ENCODE results near the gene GNAQ.

Gene GNAQ

GRCh38 chr9:78000221-78000620 lies 31.4 kb downstream of the GNAQ start:
- H2BK12ac ChIP-seq (ENCODE audit: low read length in 2 of 2), result no peak overlapping the region
- H2BK120ac ChIP-seq (ENCODE audit: low read depth, low read length), result peak overlapping the region; percentile 42
- DNase-seq, result no peak
- H3K79me1 ChIP-seq (replicated peaks; ENCODE audit: low read length, poor library complexity, severe bottlenecking), result peaks cover 22% of the 10 kb centered on the region
- no peak overlapping the region for H3K14ac ChIP-seq (ENCODE audit: low read length in 2 of 2)
- no peaks in the 10 kb centered on the region for H3K27me3 ChIP-seq (ENCODE audit: control insufficient read depth in 1 of 2, insufficient read depth in 1 of 2, low read length in 2 of 2)
- no peak overlapping the region for H4K91ac ChIP-seq (ENCODE audit: low read length)
- no peak overlapping the region for H2AK5ac ChIP-seq (ENCODE audit: low read length, severe bottlenecking)
- no peak overlapping the region for H2AFZ ChIP-seq (ENCODE audit: low read depth, low read length)
- WGBS, result 92% methylated on average over 2 of the region's 2 CpGs
- no peak overlapping the region for H3K4ac ChIP-seq (ENCODE audit: low read depth in 1 of 2, low read length in 2 of 2)
- no peaks in the 10 kb centered on the region for H3K9me3 ChIP-seq (ENCODE audit: control insufficient read depth, low read length)
- no peak overlapping the region for H3K9ac ChIP-seq (ENCODE audit: low read length)
- H4K8ac ChIP-seq (ENCODE audit: low read length), result no peak overlapping the region
- no peak overlapping the region for H3K27ac ChIP-seq (ENCODE audit: low read length, poor library complexity, severe bottlenecking)
- H2BK15ac ChIP-seq (ENCODE audit: low read depth, poor library complexity, severe bottlenecking), result no peak overlapping the region
- no peak overlapping the region for H2BK5ac ChIP-seq (ENCODE audit: low read depth, low read length, poor library complexity, severe bottlenecking)
- no peak overlapping the region for H3K4me3 ChIP-seq (ENCODE audit: insufficient read depth in 1 of 2, low read depth in 1 of 2, low read length in 2 of 2)
- no peak overlapping the region for H3K23ac ChIP-seq (ENCODE audit: low read length in 2 of 2)
- H3K4me2 ChIP-seq (ENCODE audit: low read length, poor library complexity, severe bottlenecking), result no peak overlapping the region
- peaks cover 14% of the 10 kb centered on the region for H3K4me1 ChIP-seq (ENCODE audit: control insufficient read depth, insufficient read depth, low read depth, low read length)
- H3K36me3 ChIP-seq (ENCODE audit: control insufficient read depth in 1 of 2, insufficient read depth in 2 of 2, low read depth in 1 of 2, low read length in 2 of 2), result no peaks in the 10 kb centered on the region
- no peak overlapping the region for H3K18ac ChIP-seq (ENCODE audit: low read depth in 1 of 2, low read length in 2 of 2)

GRCh38 chr9:77999231-77999631 lies 32.4 kb downstream of the GNAQ start:
- Histone ChIP-seq H2BK12ac (ENCODE audit: low read length in 2 of 2) (no peak overlapping the region), H3K9me3 (ENCODE audit: control insufficient read depth, low read length) (no peaks in the 10 kb centered on the region), H2BK15ac (ENCODE audit: low read depth, poor library complexity, severe bottlenecking) (no peak overlapping the region), H3K18ac (ENCODE audit: low read depth in 1 of 2, low read length in 2 of 2) (no peak overlapping the region), H4K8ac (ENCODE audit: low read length) (no peak overlapping the region), H3K79me1 (replicated peaks; ENCODE audit: low read length, poor library complexity, severe bottlenecking) (peaks cover 16% of the 10 kb centered on the region), H3K27me3 (ENCODE audit: control insufficient read depth in 1 of 2, insufficient read depth in 1 of 2, low read length in 2 of 2) (no peaks in the 10 kb centered on the region), H3K4me2 (ENCODE audit: low read length, poor library complexity, severe bottlenecking) (no peak overlapping the region), H3K27ac (ENCODE audit: low read length, poor library complexity, severe bottlenecking) (no peak overlapping the region), H2AK5ac (ENCODE audit: low read length, severe bottlenecking) (no peak overlapping the region), H2BK120ac (ENCODE audit: low read depth, low read length) (no peak overlapping the region), H3K23ac (ENCODE audit: low read length in 2 of 2) (no peak overlapping the region), H2BK5ac (ENCODE audit: low read depth, low read length, poor library complexity, severe bottlenecking) (no peak overlapping the region), H3K36me3 (ENCODE audit: control insufficient read depth in 1 of 2, insufficient read depth in 2 of 2, low read depth in 1 of 2, low read length in 2 of 2) (no peaks in the 10 kb centered on the region), H3K4me3 (ENCODE audit: insufficient read depth in 1 of 2, low read depth in 1 of 2, low read length in 2 of 2) (no peak overlapping the region), H4K91ac (ENCODE audit: low read length) (no peak overlapping the region), H3K4ac (ENCODE audit: low read depth in 1 of 2, low read length in 2 of 2) (no peak overlapping the region), H3K4me1 (ENCODE audit: control insufficient read depth, insufficient read depth, low read depth, low read length) (peaks cover 12% of the 10 kb centered on the region), H2AFZ (ENCODE audit: low read depth, low read length) (no peak overlapping the region), H3K14ac (ENCODE audit: low read length in 2 of 2) (no peak overlapping the region), H3K9ac (ENCODE audit: low read length) (peak overlapping the region; percentile 42)
- no peak for DNase-seq
- WGBS, result 50% methylated on average over 1 of the region's 2 CpGs

- no peak overlapping the region for H3K27ac ChIP-seq (ENCODE audit: low read length, poor library complexity, severe bottlenecking)
- H4K8ac ChIP-seq (ENCODE audit: low read length), result no peak overlapping the region
- 75% methylated on average over 12 of the region's 16 CpGs for WGBS
- no peak overlapping the region for H3K4me2 ChIP-seq (ENCODE audit: low read length, poor library complexity, severe bottlenecking)
- H2AK5ac ChIP-seq (ENCODE audit: low read length, severe bottlenecking), result no peak overlapping the region
- no peak overlapping the region for H4K91ac ChIP-seq (ENCODE audit: low read length)
- no peak overlapping the region for H3K23ac ChIP-seq (ENCODE audit: low read length in 2 of 2)
- H3K14ac ChIP-seq (ENCODE audit: low read length in 2 of 2), result no peak overlapping the region
- H2BK120ac ChIP-seq (ENCODE audit: low read depth, low read length), result no peak overlapping the region
- no peak overlapping the region for H3K9ac ChIP-seq (ENCODE audit: low read length)
- no peak overlapping the region for H2AFZ ChIP-seq (ENCODE audit: low read depth, low read length)
- no peaks in the 10 kb centered on the region for H3K27me3 ChIP-seq (ENCODE audit: control insufficient read depth in 1 of 2, insufficient read depth in 1 of 2, low read length in 2 of 2)
- H3K4ac ChIP-seq (ENCODE audit: low read depth in 1 of 2, low read length in 2 of 2), result no peak overlapping the region
- no peak overlapping the region for H2BK15ac ChIP-seq (ENCODE audit: low read depth, poor library complexity, severe bottlenecking)
- H3K79me1 ChIP-seq (replicated peaks; ENCODE audit: low read length, poor library complexity, severe bottlenecking), result peaks cover 11% of the 10 kb centered on the region
- no peaks in the 10 kb centered on the region for H3K36me3 ChIP-seq (ENCODE audit: control insufficient read depth in 1 of 2, insufficient read depth in 2 of 2, low read depth in 1 of 2, low read length in 2 of 2)
- H3K9me3 ChIP-seq (ENCODE audit: control insufficient read depth, low read length), result no peaks in the 10 kb centered on the region
- no peak overlapping the region for H3K4me3 ChIP-seq (ENCODE audit: insufficient read depth in 1 of 2, low read depth in 1 of 2, low read length in 2 of 2)
- peaks cover 12% of the 10 kb centered on the region for H3K4me1 ChIP-seq (ENCODE audit: control insufficient read depth, insufficient read depth, low read depth, low read length)
- H3K18ac ChIP-seq (ENCODE audit: low read depth in 1 of 2, low read length in 2 of 2), result no peak overlapping the region
- H2BK12ac ChIP-seq (ENCODE audit: low read length in 2 of 2), result no peak overlapping the region
- no peak overlapping the region for H2BK5ac ChIP-seq (ENCODE audit: low read depth, low read length, poor library complexity, severe bottlenecking)
- DNase-seq, result peak; percentile 64
These were observed 33.9 kb downstream of the GNAQ start for GRCh38 chr9:77997611-77998284.

GRCh38 chr9:77996696-77997095 lies 34.9 kb downstream of the GNAQ start:
- no peak overlapping the region for H2BK12ac ChIP-seq (ENCODE audit: low read length in 2 of 2)
- H3K4me2 ChIP-seq (ENCODE audit: low read length, poor library complexity, severe bottlenecking), result no peak overlapping the region
- H2AK5ac ChIP-seq (ENCODE audit: low read length, severe bottlenecking), result no peak overlapping the region
- no peak overlapping the region for H2BK120ac ChIP-seq (ENCODE audit: low read depth, low read length)
- peaks cover 13% of the 10 kb centered on the region for H3K79me1 ChIP-seq (replicated peaks; ENCODE audit: low read length, poor library complexity, severe bottlenecking)
- no peak overlapping the region for H2BK5ac ChIP-seq (ENCODE audit: low read depth, low read length, poor library complexity, severe bottlenecking)
- no peak overlapping the region for H3K14ac ChIP-seq (ENCODE audit: low read length in 2 of 2)
- H3K4me3 ChIP-seq (ENCODE audit: insufficient read depth in 1 of 2, low read depth in 1 of 2, low read length in 2 of 2), result no peak overlapping the region
- H3K27ac ChIP-seq (ENCODE audit: low read length, poor library complexity, severe bottlenecking), result no peak overlapping the region
- H2AFZ ChIP-seq (ENCODE audit: low read depth, low read length), result no peak overlapping the region
- H4K91ac ChIP-seq (ENCODE audit: low read length), result no peak overlapping the region
- no peaks in the 10 kb centered on the region for H3K9me3 ChIP-seq (ENCODE audit: control insufficient read depth, low read length)
- peaks cover 10% of the 10 kb centered on the region for H3K4me1 ChIP-seq (ENCODE audit: control insufficient read depth, insufficient read depth, low read depth, low read length)
- no peak overlapping the region for H4K8ac ChIP-seq (ENCODE audit: low read length)
- no peak overlapping the region for H3K23ac ChIP-seq (ENCODE audit: low read length in 2 of 2)
- H2BK15ac ChIP-seq (ENCODE audit: low read depth, poor library complexity, severe bottlenecking), result no peak overlapping the region
- no peak for DNase-seq
- H3K27me3 ChIP-seq (ENCODE audit: control insufficient read depth in 1 of 2, insufficient read depth in 1 of 2, low read length in 2 of 2), result no peaks in the 10 kb centered on the region
- 95% methylated on average over 2 of the region's 2 CpGs for WGBS
- no peak overlapping the region for H3K18ac ChIP-seq (ENCODE audit: low read depth in 1 of 2, low read length in 2 of 2)
- no peaks in the 10 kb centered on the region for H3K36me3 ChIP-seq (ENCODE audit: control insufficient read depth in 1 of 2, insufficient read depth in 2 of 2, low read depth in 1 of 2, low read length in 2 of 2)
- H3K9ac ChIP-seq (ENCODE audit: low read length), result no peak overlapping the region
- H3K4ac ChIP-seq (ENCODE audit: low read depth in 1 of 2, low read length in 2 of 2), result no peak overlapping the region
